OCI-LY1 (cell line): ENCODE results near the gene BABAM2.
"Not testable (repeated sequence)": the region's sequence is repeated elsewhere in the genome, so short reads cannot be mapped to it uniquely, and the experiment has no call there.

Experiments
- H2AFZ ChIP-seq: fragments of 200-600 bp; sonication (generic), shearing (Covaris generic); 2 replicates; pipeline ENCODE4 v1.6.0; 2014; ENCODE audit warnings: antibody characterized with exemption, mild to moderate bottlenecking, low read length
- H3F3A ChIP-seq: fragments of 200-600 bp; sonication (generic), shearing (Covaris generic); 2 replicates; pipeline ENCODE4 v1.6.0; 2014; ENCODE audit warnings: mild to moderate bottlenecking, antibody characterized with exemption, low read length, moderate library complexity; ENCODE audit not compliant: insufficient read depth
- H3K27ac ChIP-seq: fragments of 200-600 bp; sonication (generic); 2 replicates; pipeline ENCODE4 v1.5.1; 2014; ENCODE audit warnings: low read length, mixed run types, mild to moderate bottlenecking, low read depth; ENCODE audit not compliant: poor library complexity, severe bottlenecking
- H3K27me3 ChIP-seq: fragments of 200-600 bp; sonication (generic); 2 replicates; pipeline ENCODE4 v1.6.0; 2014; ENCODE audit warnings: antibody characterized with exemption, mild to moderate bottlenecking, low read length, moderate library complexity; ENCODE audit not compliant: insufficient read depth
- H3K36me3 ChIP-seq: fragments of 200-600 bp; sonication (generic); 2 replicates; pipeline ENCODE4 v1.6.1; 2014; ENCODE audit warnings: mild to moderate bottlenecking, antibody characterized with exemption, low read length, moderate library complexity, mixed read lengths; ENCODE audit not compliant: insufficient read depth
- H3K4me1 ChIP-seq: fragments of 200-600 bp; sonication (generic); 2 replicates; pipeline ENCODE4 v1.5.1; 2014; ENCODE audit warnings: mild to moderate bottlenecking, low read length, moderate library complexity; ENCODE audit not compliant: insufficient read depth, severe bottlenecking
- H3K4me2 ChIP-seq: fragments of 200-600 bp; sonication (generic), shearing (Covaris generic); 2 replicates; pipeline ENCODE4 v1.6.1; 2014; ENCODE audit warnings: low read length
- H3K4me3 ChIP-seq: fragments of 200-600 bp; sonication (generic); 2 replicates; pipeline ENCODE4 v1.5.1; 2014; ENCODE audit warnings: low read length, low read depth, mild to moderate bottlenecking, mixed read lengths; ENCODE audit not compliant: poor library complexity, severe bottlenecking
- H3K79me2 ChIP-seq: fragments of 200-600 bp; shearing (Covaris generic); 2 replicates; pipeline ENCODE4 v1.6.1; 2016; ENCODE audit warnings: mixed run types, low read length, mixed read lengths; ENCODE audit not compliant: insufficient read depth
- H3K9ac ChIP-seq: fragments of 200-600 bp; sonication (generic), shearing (Covaris generic); 2 replicates; pipeline ENCODE4 v1.6.1; 2014; ENCODE audit warnings: mild to moderate bottlenecking, low read length, mixed read lengths
- H3K9me2 ChIP-seq: fragments of 200-600 bp; sonication (generic), shearing (Covaris generic); 2 replicates; pipeline ENCODE4 v1.6.1; 2014; ENCODE audit warnings: low read depth, mild to moderate bottlenecking, low read length, mixed read lengths
- H3K9me3 ChIP-seq: fragments of 200-600 bp; shearing (Covaris generic); 2 replicates; pipeline ENCODE4 v1.6.1; 2014; ENCODE audit warnings: low read length, mixed read lengths
- H4K20me1 ChIP-seq: fragments of 200-600 bp; sonication (generic), shearing (Covaris generic); 2 replicates; pipeline ENCODE4 v1.6.0; 2016; ENCODE audit warnings: mild to moderate bottlenecking, low read length; ENCODE audit not compliant: insufficient read depth
- EZH2 ChIP-seq: fragments of 200-600 bp; sonication (generic), shearing (Covaris generic); IDR thresholded peaks from 2 replicates; pipeline ENCODE4 v1.8.0; 2017; ENCODE audit warnings: borderline replicate concordance, mixed run types, mild to moderate bottlenecking, antibody characterized with exemption, low read length, moderate library complexity, mixed read lengths
- TF ChIP-seq, protein P1 (sequence below): fragments of 200-600 bp; sonication (generic), shearing (Covaris generic); IDR thresholded peaks from 2 replicates; pipeline ENCODE4 v1.5.1; 2017; ENCODE audit warnings: mild to moderate bottlenecking, antibody characterized with exemption, low read length, moderate library complexity, mixed read lengths

The BABAM2 gene

DNA sequence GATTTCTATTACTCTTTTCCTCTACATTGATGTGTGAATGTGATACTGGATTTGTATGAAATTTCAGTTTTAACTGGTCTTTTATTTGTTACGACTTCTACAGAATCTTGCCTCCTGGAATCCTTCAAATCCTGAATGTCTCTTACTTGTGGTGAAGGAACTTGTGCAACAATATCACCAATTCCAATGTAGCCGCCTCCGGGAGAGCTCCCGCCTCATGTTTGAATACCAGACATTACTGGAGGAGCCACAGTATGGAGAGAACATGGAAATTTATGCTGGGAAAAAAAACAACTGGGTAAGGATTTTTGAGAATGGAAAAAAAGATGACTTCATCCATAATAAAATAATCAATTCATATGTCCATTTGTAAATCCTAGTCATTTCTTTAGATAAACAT lies 134.6 kb downstream of the BABAM2 start:
- Histone ChIP-seq H3K4me2 (no peak overlapping the region), H3K27me3 (no peaks in the 10 kb centered on the region), H3K9me2 (no peaks in the 10 kb centered on the region), H3K36me3 (0 out of 2 replicates have a peak, but pooled peaks cover 8% of the 10 kb centered on the region), H3K4me3 (no peak overlapping the region), H3K27ac (no peak overlapping the region), H3F3A (no peaks in the 10 kb centered on the region), H3K9me3 (no peaks in the 10 kb centered on the region), H2AFZ (no peak overlapping the region), H3K79me2 (no peaks in the 10 kb centered on the region), H4K20me1 (no peaks in the 10 kb centered on the region), H3K9ac (no peak overlapping the region), H3K4me1 (no peaks in the 10 kb centered on the region)
- TF ChIP-seq, protein P1, sequence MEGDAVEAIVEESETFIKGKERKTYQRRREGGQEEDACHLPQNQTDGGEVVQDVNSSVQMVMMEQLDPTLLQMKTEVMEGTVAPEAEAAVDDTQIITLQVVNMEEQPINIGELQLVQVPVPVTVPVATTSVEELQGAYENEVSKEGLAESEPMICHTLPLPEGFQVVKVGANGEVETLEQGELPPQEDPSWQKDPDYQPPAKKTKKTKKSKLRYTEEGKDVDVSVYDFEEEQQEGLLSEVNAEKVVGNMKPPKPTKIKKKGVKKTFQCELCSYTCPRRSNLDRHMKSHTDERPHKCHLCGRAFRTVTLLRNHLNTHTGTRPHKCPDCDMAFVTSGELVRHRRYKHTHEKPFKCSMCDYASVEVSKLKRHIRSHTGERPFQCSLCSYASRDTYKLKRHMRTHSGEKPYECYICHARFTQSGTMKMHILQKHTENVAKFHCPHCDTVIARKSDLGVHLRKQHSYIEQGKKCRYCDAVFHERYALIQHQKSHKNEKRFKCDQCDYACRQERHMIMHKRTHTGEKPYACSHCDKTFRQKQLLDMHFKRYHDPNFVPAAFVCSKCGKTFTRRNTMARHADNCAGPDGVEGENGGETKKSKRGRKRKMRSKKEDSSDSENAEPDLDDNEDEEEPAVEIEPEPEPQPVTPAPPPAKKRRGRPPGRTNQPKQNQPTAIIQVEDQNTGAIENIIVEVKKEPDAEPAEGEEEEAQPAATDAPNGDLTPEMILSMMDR: no peak
- TF ChIP-seq EZH2: no peak

DNA sequence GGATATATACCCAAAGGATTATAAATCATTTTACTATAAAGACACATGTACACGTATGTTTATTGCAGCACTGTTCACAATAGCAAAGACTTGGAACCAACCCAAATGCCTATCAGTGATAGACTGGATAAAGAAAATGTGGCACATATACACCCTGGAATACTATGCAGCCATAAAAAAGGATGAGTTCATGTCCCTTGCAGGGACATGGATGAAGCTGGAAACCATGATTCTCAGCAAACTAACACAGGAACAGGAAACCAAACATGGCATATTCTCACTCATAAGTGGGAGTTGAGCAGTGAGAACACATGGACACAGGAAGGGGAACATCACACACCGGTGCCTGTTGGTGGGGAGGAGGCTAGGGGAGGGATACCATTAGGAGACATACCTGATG lies 135.7 kb downstream of the BABAM2 start:
- not testable (repeated sequence) for H3K4me3 ChIP-seq, H3F3A ChIP-seq, H3K36me3 ChIP-seq, H3K9ac ChIP-seq, H3K9me3 ChIP-seq, H3K9me2 ChIP-seq, H3K4me1 ChIP-seq, H3K27me3 ChIP-seq, H4K20me1 ChIP-seq, H3K79me2 ChIP-seq, H3K27ac ChIP-seq, H2AFZ ChIP-seq, H3K4me2 ChIP-seq

DNA sequence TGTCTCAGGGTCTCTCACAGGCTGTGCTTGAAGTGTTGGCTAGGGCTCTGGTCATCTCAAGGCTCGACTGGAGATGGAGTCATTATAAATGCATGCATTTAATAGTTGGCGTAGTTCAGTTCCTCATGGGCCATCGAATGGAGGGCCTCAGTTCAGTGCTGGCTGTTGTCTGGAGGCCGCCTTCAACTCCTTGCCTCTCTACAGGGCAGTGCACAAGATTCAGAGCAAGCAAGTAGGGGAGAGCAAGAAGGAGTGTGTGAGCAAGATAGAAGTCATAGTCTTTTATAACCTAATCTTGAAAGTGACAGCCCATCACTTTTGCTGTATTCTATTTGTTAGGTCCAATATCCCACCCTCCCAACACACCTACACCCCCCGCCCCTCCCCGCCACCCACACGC lies 137.5 kb downstream of the BABAM2 start:
- Histone ChIP-seq H3K9ac (no peak overlapping the region), H3K27me3 (no peaks in the 10 kb centered on the region), H3K4me3 (no peak overlapping the region), H3K36me3 (0 out of 2 replicates have a peak, but pooled peaks cover 8% of the 10 kb centered on the region), H3K9me3 (no peaks in the 10 kb centered on the region), H3K27ac (no peak overlapping the region), H3F3A (no peaks in the 10 kb centered on the region), H3K4me2 (no peak overlapping the region), H3K9me2 (no peaks in the 10 kb centered on the region), H4K20me1 (no peaks in the 10 kb centered on the region), H3K4me1 (no peaks in the 10 kb centered on the region), H2AFZ (no peak overlapping the region), H3K79me2 (no peaks in the 10 kb centered on the region)
- TF ChIP-seq EZH2: no peak
- TF ChIP-seq, protein P1: no peak

DNA sequence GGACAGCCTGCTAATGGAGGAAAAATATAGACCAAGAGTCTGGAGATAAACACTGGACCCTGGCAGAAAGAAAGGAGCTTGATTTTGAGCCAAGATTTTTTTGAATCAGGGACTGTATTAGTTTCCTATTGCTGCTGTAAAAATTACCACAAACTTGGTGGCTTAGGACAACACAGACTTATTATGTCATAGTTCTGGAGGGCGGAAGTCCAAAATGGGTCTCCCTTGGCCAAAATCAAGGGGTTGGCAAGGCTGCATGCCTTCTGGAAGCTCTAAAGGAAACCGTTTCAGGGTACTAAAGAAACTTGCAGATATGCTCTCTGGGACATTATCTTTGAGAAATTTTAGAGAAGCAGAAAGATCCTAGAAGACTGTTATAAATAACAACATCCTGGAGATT lies 140.1 kb downstream of the BABAM2 start:
- no peaks in the 10 kb centered on the region for H3F3A ChIP-seq
- H2AFZ ChIP-seq: no peak overlapping the region
- H3K9ac ChIP-seq: no peak overlapping the region
- H3K27ac ChIP-seq: no peak overlapping the region
- H3K27me3 ChIP-seq: no peaks in the 10 kb centered on the region
- no peak overlapping the region for H3K4me3 ChIP-seq
- no peaks in the 10 kb centered on the region for H4K20me1 ChIP-seq
- no peak overlapping the region for H3K4me2 ChIP-seq
- no peaks in the 10 kb centered on the region for H3K9me3 ChIP-seq
- H3K4me1 ChIP-seq: no peaks in the 10 kb centered on the region
- 0 out of 2 replicates have a peak, but pooled peaks cover 5% of the 10 kb centered on the region for H3K36me3 ChIP-seq
- TF ChIP-seq EZH2: no peak
- TF ChIP-seq, protein P1: no peak
- no peaks in the 10 kb centered on the region for H3K9me2 ChIP-seq
- no peaks in the 10 kb centered on the region for H3K79me2 ChIP-seq
